Heart left ventricle (tissue), 13 donors: Measurements from ENCODE around the gene WBP2.

ENCODE experiments used
- CTCF ChIP-seq, 12 donors: fragments of 200-600 bp; sonication (generic) in 4 of 12; IDR thresholded peaks; one replicate each; pipeline versions ENCODE4 v1.5.0 to v1.8.0; 2018 to 2022; ENCODE audit warnings: antibody characterized with exemption in 12 of 12, mild to moderate bottlenecking in 5 of 12
- POLR2A ChIP-seq, 2 donors: fragments of 450-650 bp; IDR thresholded peaks; one replicate each; pipeline ENCODE4 v1.6.1; 2017; ENCODE audit warnings: antibody characterized with exemption in 2 of 2, mild to moderate bottlenecking in 2 of 2, moderate library complexity in 2 of 2
- donor health status: ischemic (EF 13 %, LVEDD 7.1; RV severe dilation, severe dysfunction).
- donor health status: DM: no; HTN: yes; CAD: no.
- donor health status: DM: no; HTN: no; CAD: no.
- donor health status: ischemic (EF 25% LVEDD 6.9; RV normal size, moderate dysfunction).
- donor health status: ischemic (EF 25% LVEDD 5.7; RV mildly dilated, moderate dysfunction).
- donor health status: ischemic (EF 35%, LVEDD 5.7; RV mildly dilated, moderate dysfunction).
- donor health status: nonischemic (EF 11% LVEDD 7.7; RV severe dilation, severe dysfunction).
- donor health status: DM: yes; HTN: yes; CAD: no.
- donor health status: PGD.
- donor health status: ischemic (EF 29% LVEDD 5.4; RV normal size, mild dysfunction).
- donor health status: nonischemic (EF 23%, LVEDD 6.1; RV moderate dilation, normal function).

- TF ChIP-seq POLR2A (IDR thresholded peaks at IDR 0.05) (no peak), CTCF (IDR thresholded peaks at IDR 0.05) (peak in 2 of 12 donors; percentile 30 to 33)
Measured at GRCh38 chr17:75854881-75855309, 240 bp downstream of the WBP2 start.
